ENCODE measurements around the gene PDXK.

DNA sequence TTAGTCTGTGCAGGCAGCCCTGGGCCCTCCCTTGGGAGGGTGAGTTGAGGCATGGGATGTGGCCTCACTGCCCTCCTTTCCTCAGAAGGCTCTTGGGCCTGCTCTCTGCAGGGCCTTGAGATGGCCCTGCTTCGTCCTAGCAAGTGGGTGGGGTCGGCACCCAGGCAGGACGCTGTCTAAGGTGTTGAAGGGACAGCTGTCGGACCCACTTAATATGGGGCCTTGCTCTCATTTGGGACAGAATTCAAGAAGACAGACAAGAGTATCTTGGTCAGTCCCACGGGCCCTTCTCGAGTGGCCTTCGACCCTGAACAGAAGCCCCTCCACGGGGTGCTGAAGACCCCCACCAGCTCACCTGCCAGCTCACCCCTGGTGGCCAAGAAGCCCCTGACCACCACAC is 26.0 kb upstream of the PDXK start:
- TF ChIP-seq, protein P1, sequence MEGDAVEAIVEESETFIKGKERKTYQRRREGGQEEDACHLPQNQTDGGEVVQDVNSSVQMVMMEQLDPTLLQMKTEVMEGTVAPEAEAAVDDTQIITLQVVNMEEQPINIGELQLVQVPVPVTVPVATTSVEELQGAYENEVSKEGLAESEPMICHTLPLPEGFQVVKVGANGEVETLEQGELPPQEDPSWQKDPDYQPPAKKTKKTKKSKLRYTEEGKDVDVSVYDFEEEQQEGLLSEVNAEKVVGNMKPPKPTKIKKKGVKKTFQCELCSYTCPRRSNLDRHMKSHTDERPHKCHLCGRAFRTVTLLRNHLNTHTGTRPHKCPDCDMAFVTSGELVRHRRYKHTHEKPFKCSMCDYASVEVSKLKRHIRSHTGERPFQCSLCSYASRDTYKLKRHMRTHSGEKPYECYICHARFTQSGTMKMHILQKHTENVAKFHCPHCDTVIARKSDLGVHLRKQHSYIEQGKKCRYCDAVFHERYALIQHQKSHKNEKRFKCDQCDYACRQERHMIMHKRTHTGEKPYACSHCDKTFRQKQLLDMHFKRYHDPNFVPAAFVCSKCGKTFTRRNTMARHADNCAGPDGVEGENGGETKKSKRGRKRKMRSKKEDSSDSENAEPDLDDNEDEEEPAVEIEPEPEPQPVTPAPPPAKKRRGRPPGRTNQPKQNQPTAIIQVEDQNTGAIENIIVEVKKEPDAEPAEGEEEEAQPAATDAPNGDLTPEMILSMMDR (IDR thresholded peaks at IDR 0.05) = no peak
- TF ChIP-seq POLR2A (IDR thresholded peaks at IDR 0.05) = no peak
